CD4-positive, alpha-beta T cell treated with Interferon gamma for 1 hour (primary cell): ENCODE measurements around the gene MCL1.

Experiments
- DNase-seq: peaks from one replicate; pipeline ENCODE4 v3.0.0-alpha.2; 2020

Gene MCL1

DNA sequence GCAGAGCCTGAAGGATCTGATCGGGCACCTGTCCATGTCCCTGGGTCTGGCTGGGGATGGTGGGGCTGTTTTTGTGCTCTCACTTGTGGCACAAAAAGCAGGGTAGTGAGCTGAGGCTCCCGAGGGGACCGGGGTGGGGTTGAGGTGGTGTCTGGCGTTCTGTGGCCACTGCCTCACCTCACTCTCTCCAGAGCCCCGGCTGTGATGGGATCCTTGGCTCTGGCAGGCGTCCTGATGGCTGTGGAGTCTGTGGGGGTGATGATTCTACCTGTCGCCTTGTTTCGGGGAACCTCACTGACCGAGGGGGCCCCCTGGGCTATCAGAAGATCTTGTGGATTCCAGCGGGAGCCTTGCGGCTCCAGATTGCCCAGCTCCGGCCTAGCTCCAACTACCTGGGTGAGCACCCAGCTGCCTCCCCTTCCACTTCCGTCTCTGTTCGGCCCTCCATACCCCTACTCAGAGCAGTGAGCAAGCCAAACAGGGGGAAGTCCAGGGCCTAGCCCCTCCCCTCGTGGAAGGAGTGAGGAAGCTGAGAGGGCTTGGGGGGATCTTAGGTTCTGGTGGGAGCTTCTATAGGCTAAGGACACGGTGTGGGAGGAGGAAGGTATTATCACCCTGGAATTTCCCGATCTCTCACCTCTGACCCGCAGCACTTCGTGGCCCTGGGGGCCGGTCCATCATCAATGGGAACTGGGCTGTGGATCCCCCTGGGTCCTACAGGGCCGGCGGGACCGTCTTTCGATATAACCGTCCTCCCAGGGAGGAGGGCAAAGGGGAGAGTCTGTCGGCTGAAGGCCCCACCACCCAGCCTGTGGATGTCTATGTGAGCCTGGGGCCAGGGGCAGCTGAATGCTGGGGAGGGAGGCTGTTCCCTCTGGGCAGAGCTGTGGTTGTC, 23.2 kb downstream of the MCL1 start:
- no peak for DNase-seq

DNA sequence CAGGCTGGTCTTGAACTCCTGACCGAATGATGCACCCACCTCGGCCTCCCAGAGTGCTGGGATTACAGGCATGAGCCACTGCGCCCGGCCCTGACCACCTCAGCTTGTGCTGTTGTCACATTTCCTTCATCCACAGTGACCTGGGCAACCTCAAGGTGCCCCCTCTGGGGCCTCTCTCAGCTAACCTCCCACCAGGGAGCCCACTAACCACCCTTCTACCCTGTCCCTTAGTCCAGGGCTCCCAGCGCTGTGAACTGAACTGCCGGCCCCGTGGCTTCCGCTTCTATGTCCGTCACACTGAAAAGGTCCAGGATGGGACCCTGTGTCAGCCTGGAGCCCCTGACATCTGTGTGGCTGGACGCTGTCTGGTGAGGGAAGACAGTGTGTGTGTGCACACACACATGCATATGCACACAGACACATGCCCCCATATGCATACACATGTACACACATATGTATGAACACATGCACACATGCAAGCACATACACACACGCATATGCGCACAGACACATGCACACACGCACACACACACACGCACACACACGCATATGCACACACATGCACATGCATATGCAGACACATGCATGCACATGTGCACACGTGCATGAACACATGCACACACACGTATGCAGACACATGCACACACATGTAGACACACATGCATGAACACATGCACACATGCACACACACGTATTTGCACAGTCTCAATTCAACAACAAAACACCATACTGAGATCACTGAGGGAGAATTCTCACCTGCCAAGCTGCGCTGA, 24.0 kb downstream of the MCL1 start:
- DNase-seq: no peak

DNA sequence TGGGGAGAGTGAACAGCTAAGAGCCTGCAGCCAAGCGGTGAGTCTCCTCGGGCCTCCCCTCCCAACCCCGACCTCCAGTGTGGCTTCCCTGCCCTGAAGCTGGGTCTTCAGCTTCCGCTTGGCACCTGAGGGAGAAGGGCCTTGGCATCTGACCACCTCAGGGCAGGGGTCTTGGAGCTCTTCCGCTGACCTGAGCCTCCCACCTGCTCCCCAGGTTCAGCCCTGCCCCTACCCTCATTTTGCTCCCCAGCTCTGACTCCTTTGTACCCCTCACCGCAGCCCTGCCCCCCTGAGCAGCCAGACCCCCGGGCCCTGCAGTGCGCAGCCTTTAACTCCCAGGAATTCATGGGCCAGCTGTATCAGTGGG, 25.3 kb downstream of the MCL1 start:
- no peak for DNase-seq

DNA sequence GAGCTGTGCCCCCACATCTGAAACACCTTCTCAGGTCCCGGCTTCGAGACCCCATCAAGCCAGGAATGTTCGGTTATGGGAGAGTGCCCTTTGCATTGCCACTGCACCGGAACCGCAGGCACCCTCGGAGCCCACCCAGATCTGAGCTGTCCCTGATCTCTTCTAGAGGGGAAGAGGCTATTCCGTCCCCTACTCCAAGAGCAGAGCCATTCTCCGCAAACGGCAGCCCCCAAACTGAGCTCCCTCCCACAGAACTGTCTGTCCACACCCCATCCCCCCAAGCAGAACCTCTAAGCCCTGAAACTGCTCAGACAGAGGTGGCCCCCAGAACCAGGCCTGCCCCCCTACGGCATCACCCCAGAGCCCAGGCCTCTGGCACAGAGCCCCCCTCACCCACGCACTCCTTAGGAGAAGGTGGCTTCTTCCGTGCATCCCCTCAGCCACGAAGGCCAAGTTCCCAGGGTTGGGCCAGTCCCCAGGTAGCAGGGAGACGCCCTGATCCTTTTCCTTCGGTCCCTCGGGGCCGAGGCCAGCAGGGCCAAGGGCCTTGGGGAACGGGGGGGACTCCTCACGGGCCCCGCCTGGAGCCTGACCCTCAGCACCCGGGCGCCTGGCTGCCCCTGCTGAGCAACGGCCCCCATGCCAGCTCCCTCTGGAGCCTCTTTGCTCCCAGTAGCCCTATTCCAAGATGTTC, 25.9 kb downstream of the MCL1 start:
- no peak for DNase-seq

DNA sequence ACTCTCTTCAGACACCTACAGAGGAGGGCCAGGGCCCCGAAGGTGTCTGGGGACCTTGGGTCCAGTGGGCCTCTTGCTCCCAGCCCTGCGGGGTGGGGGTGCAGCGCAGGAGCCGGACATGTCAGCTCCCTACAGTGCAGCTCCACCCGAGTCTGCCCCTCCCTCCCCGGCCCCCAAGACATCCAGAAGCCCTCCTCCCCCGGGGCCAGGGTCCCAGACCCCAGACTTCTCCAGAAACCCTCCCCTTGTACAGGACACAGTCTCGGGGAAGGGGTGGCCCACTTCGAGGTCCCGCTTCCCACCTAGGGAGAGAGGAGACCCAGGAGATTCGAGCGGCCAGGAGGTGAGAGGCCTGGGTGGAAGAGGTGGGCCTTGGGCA, 26.5 kb downstream of the MCL1 start:
- DNase-seq: no peak

DNA sequence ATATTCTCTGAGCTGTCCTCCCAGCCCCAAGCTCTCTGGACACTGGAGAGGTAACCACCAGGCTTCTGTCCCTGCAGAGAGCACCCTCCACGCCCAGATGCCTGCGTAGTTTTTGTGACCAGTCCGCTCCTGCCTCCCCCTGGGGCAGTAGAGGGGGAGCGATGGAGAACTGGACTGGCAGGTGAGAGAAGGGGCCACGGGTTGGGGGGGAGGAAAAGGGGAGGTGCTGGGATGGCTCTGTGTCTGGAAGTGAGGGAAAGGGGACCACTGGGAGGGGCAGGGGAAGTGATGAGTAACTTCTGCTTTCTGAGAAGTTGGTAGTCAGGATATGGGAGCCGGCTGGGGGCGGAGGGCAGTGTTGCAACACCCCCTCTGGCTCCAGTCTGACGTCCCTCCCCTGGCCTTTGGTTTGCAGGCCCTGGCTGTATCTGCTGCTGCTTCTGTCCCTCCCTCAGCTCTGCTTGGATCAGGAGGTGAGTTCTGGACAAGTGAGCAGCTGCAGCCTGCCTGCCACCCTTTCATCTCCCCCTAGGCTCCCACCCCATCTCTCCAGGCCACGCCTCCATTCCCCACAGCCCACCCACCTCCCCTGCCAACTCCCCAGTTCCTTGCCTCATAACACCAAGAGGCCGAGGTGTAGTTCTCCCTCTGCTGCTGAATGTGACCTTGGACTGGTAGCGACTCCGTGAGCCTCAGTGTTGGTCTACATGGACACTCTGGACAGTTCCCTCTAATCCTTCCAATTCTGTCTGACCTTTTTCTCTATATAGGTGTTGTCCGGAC, 27.1 kb downstream of the MCL1 start:
- DNase-seq: peak; percentile 77

DNA sequence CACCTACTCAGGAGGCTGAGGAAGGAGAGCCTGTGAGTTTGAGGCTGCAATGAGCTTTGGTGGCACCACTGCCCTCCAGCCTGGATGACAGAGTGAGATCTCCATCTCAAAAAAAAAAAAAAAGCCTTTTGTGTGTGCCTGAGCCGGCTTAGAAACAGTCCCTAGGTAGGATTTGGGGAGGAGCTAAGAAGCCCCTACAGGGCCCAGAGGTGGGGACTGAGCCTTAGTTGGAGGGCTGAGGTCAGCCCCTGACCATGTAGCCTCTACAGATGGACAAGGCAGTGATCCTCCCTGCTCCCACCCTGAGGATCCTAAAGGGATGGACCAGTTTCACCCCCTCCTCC, 27.7 kb downstream of the MCL1 start:
- DNase-seq: no peak

DNA sequence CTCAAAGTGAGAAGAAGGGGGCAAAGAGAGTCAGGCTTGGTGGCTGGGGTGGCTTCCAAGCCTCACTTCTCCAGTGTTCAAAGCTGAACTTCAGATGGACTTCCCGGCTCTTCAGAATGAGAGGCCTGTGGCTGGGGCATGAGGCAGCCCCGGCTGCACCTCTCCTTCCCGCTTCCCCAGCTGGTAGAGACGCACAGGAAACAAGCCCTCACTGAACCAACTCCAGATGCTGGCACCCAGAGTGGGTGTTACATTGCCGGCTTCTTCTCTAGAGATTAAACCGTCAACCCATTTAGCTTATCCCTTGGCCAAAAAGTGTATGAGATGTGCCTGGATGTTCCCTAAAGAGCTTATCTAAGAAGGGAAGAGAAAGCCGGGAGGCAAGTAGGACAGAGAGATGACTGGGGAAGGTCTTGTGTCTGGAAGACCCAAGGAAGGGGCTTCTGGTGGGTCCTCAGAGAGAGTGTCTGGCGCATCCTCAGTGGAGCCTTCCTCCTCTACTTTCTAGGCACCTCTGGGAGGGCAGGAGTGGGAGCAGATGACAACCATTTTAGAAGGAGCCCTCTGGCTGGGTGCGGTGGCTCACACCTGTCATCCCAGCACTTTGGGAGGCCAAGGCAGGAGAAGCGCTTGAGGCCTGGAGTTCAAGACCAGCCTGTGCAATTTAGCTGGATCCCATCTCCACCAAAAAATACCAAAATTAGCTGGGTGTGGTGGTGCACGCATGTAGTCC, 28.2 kb downstream of the MCL1 start:
- no peak for DNase-seq

DNA sequence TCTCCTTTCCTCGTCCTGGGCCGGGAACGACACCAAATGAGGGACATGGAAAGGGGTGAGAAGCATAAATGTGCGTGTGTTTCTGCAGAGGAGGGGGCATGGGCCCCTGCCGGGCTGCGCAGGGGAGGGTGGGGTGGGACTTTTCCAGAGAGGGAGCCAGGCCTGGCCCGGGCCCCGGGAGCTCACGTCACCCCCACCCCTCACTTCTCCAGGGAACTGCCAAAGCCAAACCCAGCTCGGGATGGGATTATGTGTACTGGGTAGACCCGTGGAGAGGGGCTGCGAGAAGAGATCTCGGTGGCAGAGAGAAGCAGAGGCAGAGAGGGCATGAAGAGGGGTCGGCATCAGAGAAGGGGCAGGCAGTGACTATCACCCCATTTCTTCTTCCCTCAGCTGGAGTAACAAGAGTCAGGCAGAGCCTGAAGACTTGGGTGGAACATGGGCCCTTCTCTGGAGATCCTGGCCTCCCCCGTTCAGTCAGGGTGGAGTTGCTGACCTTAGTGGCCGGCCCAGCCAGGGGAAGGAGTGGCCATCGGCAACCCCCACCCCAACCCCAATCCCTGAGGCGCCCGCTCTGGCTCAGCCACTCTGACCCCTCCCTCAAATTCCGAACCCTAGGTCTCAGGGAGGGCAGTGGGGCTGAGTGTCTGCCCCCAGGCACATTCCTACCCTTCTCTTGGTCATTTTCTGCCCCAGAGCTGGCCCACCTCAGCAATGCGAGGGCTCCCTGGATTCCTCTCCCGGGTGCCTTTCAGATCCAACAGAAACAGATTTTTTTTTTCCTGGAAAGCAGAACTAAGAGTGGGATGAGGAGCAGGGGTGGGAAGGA, 29.0 kb downstream of the MCL1 start:
- DNase-seq: no peak

DNA sequence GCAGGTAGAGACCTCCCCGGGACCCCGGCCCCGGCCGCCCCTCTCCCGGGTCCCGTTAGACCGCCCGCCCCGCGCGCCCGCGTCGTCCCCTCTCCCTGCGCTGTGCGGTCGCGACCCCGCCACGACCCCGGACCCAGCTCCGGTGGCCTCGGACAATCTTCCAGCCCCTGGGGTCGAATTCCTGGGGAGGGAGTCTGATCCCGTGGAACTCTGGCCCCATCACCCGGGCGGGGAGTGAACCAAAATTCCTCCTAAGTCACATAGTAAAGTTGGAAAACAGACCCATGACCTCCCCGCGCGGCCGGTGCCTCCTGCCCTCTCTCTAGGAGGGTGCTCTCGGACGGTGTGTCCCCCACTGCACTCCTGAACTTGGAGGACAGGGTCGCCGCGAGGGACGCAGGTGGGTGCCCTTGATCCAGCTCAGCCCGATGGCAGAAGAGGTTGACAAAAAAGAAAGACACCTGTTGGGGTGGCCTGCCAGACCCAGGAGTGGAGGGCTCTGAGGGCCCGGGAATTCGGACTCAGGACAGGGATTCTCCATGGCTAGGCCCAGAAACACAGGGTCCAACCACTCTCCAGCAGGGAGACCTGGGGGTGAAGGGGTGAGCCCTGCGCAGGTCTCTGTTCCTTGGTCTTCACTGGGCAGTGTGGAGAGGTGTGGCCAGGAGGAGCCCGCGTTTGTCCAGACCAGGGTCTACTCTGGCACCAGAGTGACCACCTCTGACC, 29.8 kb downstream of the MCL1 start:
- no peak for DNase-seq

DNA sequence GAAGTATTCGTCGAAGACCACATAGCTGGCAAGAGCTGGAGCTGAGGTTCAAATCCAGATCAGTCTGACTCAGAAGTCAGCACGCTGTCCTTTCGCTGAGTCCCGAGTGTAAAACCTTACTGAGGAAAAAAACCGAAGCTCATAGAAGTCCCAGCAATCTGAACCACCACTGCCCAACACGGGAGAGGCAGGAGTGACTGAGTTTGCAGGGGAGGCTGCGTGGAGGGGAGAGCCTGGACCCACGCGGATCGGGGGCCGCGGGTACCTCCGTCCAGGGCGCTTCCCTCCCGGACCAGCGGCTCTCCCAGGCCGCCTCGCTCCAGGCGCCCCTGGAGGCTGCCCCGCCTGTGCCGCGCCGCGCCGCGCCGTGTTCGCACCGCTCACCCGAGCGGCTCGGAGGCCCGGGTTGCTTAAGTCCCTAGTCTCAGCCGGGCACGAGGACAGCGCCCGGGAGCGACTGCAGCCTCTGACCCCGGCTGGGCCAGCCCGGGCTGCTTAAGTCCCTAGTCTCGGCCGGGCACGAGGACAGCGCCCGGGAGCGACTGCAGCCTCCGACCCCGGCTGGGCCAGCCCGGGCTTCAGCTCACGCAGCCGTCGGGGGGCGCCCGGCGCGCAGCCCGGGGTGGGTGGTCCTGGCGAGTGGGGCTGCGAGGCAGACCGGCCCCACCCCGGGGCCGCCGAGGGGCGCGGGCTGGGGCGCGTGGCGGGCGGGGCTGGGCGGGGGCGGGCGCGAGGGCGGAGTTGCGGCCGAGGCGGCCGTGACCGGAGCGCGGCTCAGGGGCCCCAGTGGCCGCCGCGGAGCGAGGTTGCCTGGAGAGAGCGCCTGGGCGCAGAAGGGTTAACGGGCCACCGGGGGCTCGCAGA, 30.5 kb downstream of the MCL1 start, which contains the start of gene ADAMTSL4:
Gene ADAMTSL4 (plus strand): TSS at position 777 of the 864 bp plus-strand sequence. CDS start 2,881 bp downstream, outside the sequence.
- DNase-seq: no peak

DNA sequence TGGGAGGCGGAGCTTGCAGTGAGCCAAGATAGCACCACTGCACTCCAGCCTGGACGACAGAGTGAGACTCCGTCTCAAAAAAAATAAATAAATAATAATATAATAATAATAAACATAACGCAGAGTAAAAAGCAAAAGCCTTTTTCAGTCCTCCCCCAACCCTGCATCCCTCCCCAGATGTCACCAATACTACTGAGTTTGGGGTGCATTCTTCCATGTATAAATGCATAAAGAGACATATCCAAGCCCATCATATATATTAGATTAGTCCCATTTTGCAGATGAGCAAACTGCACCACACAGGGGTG, 31.1 kb downstream of the MCL1 start:
- DNase-seq: no peak

DNA sequence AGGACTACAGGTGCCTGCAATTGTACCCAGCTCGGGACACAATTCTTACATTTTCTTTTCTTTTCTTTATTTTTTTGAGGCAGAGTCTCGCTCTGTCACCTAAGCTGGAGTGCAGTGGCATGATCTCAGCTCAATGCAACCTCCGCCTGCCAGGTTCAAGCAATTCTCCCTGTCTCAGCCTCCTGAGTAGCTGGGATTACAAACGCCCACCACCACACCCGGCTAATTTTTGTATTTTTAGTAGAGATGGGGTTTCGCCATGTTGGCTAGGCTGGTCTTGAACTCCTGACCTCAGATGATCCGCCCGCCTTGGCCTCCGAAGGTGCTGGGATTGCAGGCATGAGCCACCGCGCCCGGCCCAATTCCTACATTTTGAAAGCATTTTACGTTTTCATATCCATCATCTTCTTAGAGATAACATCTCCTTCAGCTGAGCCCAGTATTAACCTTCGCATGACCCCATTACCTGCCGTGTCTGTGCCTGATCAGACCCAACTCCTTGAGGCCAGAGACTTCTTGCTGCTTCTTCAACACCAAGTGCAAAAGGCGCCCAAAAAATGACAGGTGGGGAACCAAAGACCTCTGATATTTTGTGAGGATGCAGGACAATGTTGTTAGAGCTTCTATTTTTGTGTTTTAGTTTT, 33.0 kb downstream of the MCL1 start:
- DNase-seq: no peak

DNA sequence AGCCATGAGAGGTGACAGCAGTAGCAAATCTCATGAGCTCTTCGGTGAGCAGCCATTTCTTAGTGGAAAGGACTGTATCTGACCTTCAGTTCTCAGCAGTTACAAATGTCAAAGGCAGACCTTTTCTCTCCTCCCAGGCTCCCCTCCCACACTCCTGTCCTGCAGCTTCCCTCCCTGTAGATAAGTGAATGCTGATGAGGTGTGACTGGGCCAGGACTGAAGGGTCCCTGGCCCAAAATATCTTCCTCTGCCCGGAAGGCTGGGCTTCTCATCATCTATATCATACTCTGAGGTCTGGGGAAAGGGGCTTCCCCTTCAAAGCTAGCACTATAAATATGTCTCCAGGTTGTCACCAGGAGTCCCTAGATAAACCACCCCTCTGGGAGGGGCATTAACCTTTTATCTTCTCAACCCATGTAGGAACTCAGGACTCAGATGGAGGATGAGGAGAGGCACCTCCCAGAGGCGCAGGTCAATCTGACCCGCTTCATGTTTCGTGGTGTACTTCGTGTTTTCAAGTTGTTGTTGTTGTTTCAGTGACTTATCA, 33.9 kb downstream of the MCL1 start:
- no peak for DNase-seq

DNA sequence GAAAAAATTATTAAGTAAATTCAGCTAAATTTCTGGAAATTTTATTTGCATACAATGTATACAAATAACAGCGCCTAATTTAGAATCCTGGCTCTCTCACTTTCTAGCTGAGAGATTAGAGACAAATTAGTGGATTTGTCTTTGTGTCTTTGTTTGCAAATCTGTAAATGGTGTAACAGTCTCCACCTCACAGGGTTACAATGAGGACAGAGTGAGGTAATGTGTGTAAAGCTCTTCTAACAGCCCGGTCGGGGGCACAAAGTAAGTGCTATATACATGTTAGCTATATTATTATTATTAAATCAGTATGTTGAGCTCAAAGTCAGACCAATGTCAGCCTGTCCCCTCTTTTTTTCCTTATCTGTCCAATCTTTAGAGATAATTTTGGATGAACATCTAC, 35.2 kb downstream of the MCL1 start:
- no peak for DNase-seq

DNA sequence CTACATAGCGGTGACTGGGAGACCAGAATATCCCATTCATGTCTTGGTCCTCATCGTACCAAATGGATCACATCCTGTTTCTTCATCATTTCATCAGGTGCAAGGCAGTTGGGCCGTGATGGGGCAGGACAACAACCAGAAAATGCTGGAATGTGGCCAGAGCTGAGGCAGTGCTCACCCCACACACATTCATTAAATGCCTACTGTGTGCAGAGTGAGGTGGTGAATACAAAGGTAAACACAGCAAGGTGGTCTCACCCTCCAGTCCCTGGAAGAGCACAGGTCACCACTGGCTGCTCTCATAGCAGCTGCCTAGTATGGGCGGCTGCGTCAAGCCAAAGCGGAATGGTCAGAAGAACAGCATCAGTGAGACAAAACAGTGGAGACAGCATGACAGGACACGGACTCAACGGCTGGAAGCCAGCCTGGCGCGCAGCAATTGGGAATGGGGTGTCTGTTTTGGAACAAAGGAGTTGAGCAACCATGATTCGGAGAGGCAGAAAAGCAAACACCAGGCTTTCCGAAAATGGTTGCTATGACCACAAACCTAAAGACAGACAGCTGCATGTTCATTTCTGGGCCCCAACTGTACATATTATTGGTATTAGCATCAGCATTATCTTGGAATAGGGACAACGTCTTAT, 35.8 kb downstream of the MCL1 start:
- no peak for DNase-seq

DNA sequence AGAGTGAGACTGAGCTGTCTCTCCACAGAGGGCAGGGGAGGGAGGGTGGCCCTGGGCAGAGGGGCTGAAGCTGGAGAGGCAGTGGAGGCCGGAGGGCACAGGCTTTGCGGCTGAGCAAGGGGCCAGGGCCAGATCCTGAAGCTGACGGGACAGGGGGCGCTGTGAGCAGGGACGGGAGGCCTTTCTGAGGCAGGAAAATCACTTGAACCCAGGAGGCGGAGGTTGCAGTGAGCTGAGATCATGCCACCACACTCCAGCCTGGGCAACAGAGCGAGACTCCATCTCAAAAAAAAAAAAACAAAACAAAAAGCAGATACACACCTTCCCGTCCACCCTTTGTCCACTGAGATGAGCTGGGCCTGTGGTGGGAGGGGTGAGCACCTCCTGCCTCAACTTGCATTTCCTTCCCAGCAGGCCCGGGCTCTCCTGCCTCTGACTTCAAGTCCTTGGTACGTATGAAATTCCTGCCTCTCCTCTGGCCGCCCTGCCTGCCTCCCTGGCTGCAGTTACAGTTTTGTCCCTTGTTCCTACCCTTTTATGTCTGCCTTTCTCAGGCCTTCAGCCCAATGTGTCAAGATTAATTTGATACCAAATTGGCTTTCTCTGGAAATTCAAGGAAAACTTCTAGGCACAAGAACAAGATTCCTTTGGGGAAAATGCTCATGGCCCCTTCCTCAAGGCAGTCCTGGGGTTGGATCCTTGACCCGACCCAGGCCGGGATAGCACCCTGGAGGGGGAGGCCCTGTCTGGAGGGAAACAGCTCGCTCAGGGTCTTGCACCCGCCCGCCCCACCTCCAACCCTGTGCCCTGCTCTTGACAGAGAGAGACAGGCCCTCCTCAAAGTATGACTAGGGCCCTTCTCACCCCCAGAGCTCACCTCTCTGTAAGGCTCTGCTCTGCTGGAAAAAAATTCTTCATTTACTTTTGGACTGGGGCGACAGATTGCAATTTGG, 41.4 kb downstream of the MCL1 start:
- DNase-seq: no peak
